IMR-90 (cell line): Measurements from ENCODE around the gene ANKRD44. TPM values are rescaled to one million over a fixed set of nuclear protein-coding genes. Genes with fewer than 3 reads are reported as not detected.

Experiments used
- ATAC-seq: fragments of 200-7000 bp; cut with Tn5 transposase; 2 replicates; pipeline ENCODE4 v1.9.1; 2020; ENCODE audit warnings: low read depth, mild to moderate bottlenecking, moderate library complexity
- BruUV-seq: library from RNA; stranded (reverse); fragments of 400-500 nt; replicated peaks from 2 replicates; lab custom pipeline; 2021; lab: Mats Ljungman, UMichigan
- CTCF ChIA-PET: fragments of 300-600 bp; formaldehyde crosslinking; extraction: SDS; loops from one replicate; lab custom pipeline; 2021; ENCODE audit warnings: antibody characterized with exemption; lab: Yijun Ruan, JAX
- POLR2A ChIA-PET: fragments of 300-600 bp; sonication (Branson Sonifier 250); formaldehyde crosslinking; loops from one replicate; lab custom pipeline; 2022; ENCODE audit warnings: antibody characterized with exemption; ENCODE audit not compliant: unreplicated experiment; lab: Charles Lee
- DNase-seq: peaks from one replicate; pipeline ENCODE4 v3.0.0; 2013
- H2AFZ ChIP-seq: replicated peaks from 2 replicates; pipeline ENCODE3; 2013; ENCODE audit warnings: low read length, mild to moderate bottlenecking; ENCODE audit not compliant: poor library complexity
- H2AK5ac ChIP-seq: 2 replicates; pipeline ENCODE4 v1.6.1; 2013; ENCODE audit warnings: low read depth, low read length, inconsistent platforms
- H2AK9ac ChIP-seq: replicated peaks from 2 replicates; pipeline ENCODE3; 2013; ENCODE audit warnings: mild to moderate bottlenecking, low read depth, low read length, moderate library complexity; ENCODE audit not compliant: poor library complexity
- H2BK120ac ChIP-seq: 2 replicates; pipeline ENCODE4 v1.6.1; 2013; ENCODE audit warnings: low read depth, low read length, inconsistent platforms
- H2BK15ac ChIP-seq: 3 replicates; pipeline ENCODE4 v1.6.1; 2013; ENCODE audit warnings: low read depth, low read length, inconsistent platforms
- H2BK20ac ChIP-seq: 2 replicates; pipeline ENCODE4 v1.6.1; 2013; ENCODE audit warnings: low read depth, mild to moderate bottlenecking, inconsistent platforms, low read length, moderate library complexity
- H2BK5ac ChIP-seq: 2 replicates; pipeline ENCODE4 v1.6.1; 2013; ENCODE audit warnings: mild to moderate bottlenecking, low read depth, low read length, inconsistent platforms; ENCODE audit not compliant: poor library complexity, severe bottlenecking
- H3K14ac ChIP-seq: replicated peaks from 2 replicates; pipeline ENCODE4 v1.6.1; 2013; ENCODE audit warnings: low read depth, low read length, inconsistent platforms
- H3K18ac ChIP-seq: 2 replicates; pipeline ENCODE4 v1.6.1; 2013; ENCODE audit warnings: low read depth, low read length, control low read depth
- H3K23ac ChIP-seq: 2 replicates; pipeline ENCODE4 v1.6.1; 2013; ENCODE audit warnings: low read depth, low read length, inconsistent platforms
- H3K27ac ChIP-seq: 2 replicates; pipeline ENCODE4 v1.5.1; 2013; ENCODE audit warnings: mild to moderate bottlenecking, control low read depth, low read length; ENCODE audit not compliant: insufficient read depth
- H3K27me3 ChIP-seq: 2 replicates; pipeline ENCODE4 v1.6.1; 2013; ENCODE audit warnings: low read length; ENCODE audit not compliant: control insufficient read depth, insufficient read depth
- H3K36me3 ChIP-seq: 2 replicates; pipeline ENCODE4 v1.6.1; 2013; ENCODE audit warnings: low read length, mixed read lengths; ENCODE audit not compliant: control insufficient read depth, insufficient read depth
- H3K4ac ChIP-seq: 2 replicates; pipeline ENCODE4 v1.6.1; 2013; ENCODE audit warnings: low read depth, low read length, inconsistent platforms
- H3K4me1 ChIP-seq: 2 replicates; pipeline ENCODE4 v1.6.1; 2013; ENCODE audit warnings: low read length, mixed read lengths; ENCODE audit not compliant: control insufficient read depth, insufficient read depth
- H3K4me2 ChIP-seq: 2 replicates; pipeline ENCODE4 v1.6.1; 2013; ENCODE audit warnings: low read depth, mild to moderate bottlenecking, control low read depth, low read length, moderate library complexity
- H3K4me3 ChIP-seq: 2 replicates; pipeline ENCODE4 v1.5.1; 2013; ENCODE audit warnings: low read depth, mild to moderate bottlenecking, control low read depth, low read length, moderate library complexity; ENCODE audit not compliant: insufficient read depth
- H3K56ac ChIP-seq: 2 replicates; pipeline ENCODE4 v1.6.1; 2013; ENCODE audit warnings: low read length, inconsistent platforms; ENCODE audit not compliant: insufficient read depth; ENCODE audit errors: extremely low read depth
- H3K79me1 ChIP-seq, 2 experiments: 2 replicates each; pipeline ENCODE4 v1.6.1; 2013; ENCODE audit warnings: low read length in 2 of 2, inconsistent platforms in 1 of 2, low read depth in 1 of 2
- H3K9ac ChIP-seq: 2 replicates; pipeline ENCODE4 v1.6.1; 2013; ENCODE audit warnings: low read depth, low read length, control low read depth
- H3K9me1 ChIP-seq: 2 replicates; pipeline ENCODE4 v1.6.1; 2013; ENCODE audit warnings: low read length, inconsistent platforms; ENCODE audit not compliant: insufficient read depth
- H3K9me3 ChIP-seq: 2 replicates; pipeline ENCODE4 v1.6.1; 2013; ENCODE audit warnings: low read length; ENCODE audit not compliant: control insufficient read depth, insufficient read depth
- H4K20me1 ChIP-seq: 2 replicates; pipeline ENCODE4 v1.6.1; 2013; ENCODE audit warnings: low read length, inconsistent platforms; ENCODE audit not compliant: insufficient read depth
- H4K5ac ChIP-seq: 2 replicates; pipeline ENCODE4 v1.6.1; 2013; ENCODE audit warnings: mild to moderate bottlenecking, low read depth, low read length, control low read depth
- H4K8ac ChIP-seq, 2 experiments: 2 replicates each; pipeline ENCODE4 v1.6.1; 2013; ENCODE audit warnings: low read depth in 2 of 2, low read length in 2 of 2, control low read depth in 1 of 2, inconsistent platforms in 1 of 2
- H4K91ac ChIP-seq: 2 replicates; pipeline ENCODE4 v1.6.1; 2013; ENCODE audit warnings: low read depth, low read length, inconsistent platforms; ENCODE audit not compliant: insufficient read depth
- BHLHE40 ChIP-seq: fragments of 150-350 bp; IDR thresholded peaks from 2 replicates; pipeline ENCODE4 v1.6.1; 2016; ENCODE audit warnings: mild to moderate bottlenecking, low read depth, low read length
- CEBPB ChIP-seq: IDR thresholded peaks from 2 replicates; pipeline ENCODE4 v1.6.1; 2012; ENCODE audit warnings: low read depth, low read length, improper control_type of control experiment
- CHD1 ChIP-seq: IDR thresholded peaks from 2 replicates; pipeline ENCODE4 v1.6.1; 2012; ENCODE audit warnings: low read depth, low read length, improper control_type of control experiment
- CTCF ChIP-seq: conservative IDR thresholded peaks from 2 replicates; pipeline ENCODE4 v1.5.1; 2012; ENCODE audit warnings: mild to moderate bottlenecking, low read depth, low read length, improper control_type of control experiment
- ELK1 ChIP-seq: fragments of 150-350 bp; IDR thresholded peaks from 2 replicates; pipeline ENCODE4 v1.6.1; 2016; ENCODE audit warnings: low read depth, mild to moderate bottlenecking, low read length, moderate library complexity, borderline replicate concordance
- FOS ChIP-seq: fragments of 150-350 bp; IDR thresholded peaks from 2 replicates; pipeline ENCODE4 v1.6.1; 2016; ENCODE audit warnings: low read depth, low read length
- MXI1 ChIP-seq: IDR thresholded peaks from 2 replicates; pipeline ENCODE4 v1.6.1; 2012; ENCODE audit warnings: low read depth, mild to moderate bottlenecking, low read length, moderate library complexity, borderline replicate concordance
- RAD21 ChIP-seq: IDR thresholded peaks from 2 replicates; pipeline ENCODE4 v1.6.1; 2012; ENCODE audit warnings: low read length, improper control_type of control experiment
- RCOR1 ChIP-seq: IDR thresholded peaks from 2 replicates; pipeline ENCODE4 v1.6.1; 2012; ENCODE audit warnings: mild to moderate bottlenecking, low read length, improper control_type of control experiment; ENCODE audit not compliant: insufficient replicate concordance
- SMC3 ChIP-seq: fragments of 150-350 bp; IDR thresholded peaks from 2 replicates; pipeline ENCODE4 v1.6.1; 2016; ENCODE audit warnings: low read depth, mild to moderate bottlenecking, antibody characterized with exemption, low read length, moderate library complexity
- WGBS, 2 experiments: methylation state at CpG; one replicate each; pipeline versions ENCODE4 v1.1.5 to v1.1.7; 2013; ENCODE audit warnings: missing lambda C conversion rate in 2 of 2; ENCODE audit not compliant: insufficient read length in 1 of 2; ENCODE audit errors: extremely low coverage in 2 of 2; 5-methylcytosine and 5-hydroxymethylcytosine counted together
- dilution Hi-C: fragments of 300-500 bp; cut with HindIII; formaldehyde crosslinking; loops from one replicate; pipeline ENCODE4 v1.14.3; 2018; ENCODE audit warnings: low sequenced_read_pairs; ENCODE audit not compliant: unreplicated experiment
- in situ Hi-C: fragments of 300-500 bp; cut with MboI; formaldehyde crosslinking; loops from 3 replicates; pipeline ENCODE4 v1.14.3; 2019; ENCODE audit warnings: low sequenced_read_pairs, inconsistent platforms, mixed read lengths
- intact Hi-C: fragments of 100-400 bp; cut with micrococcal nuclease; formaldehyde crosslinking; loops from 2 replicates; pipeline ENCODE4 v1.10.0; 2022
- polyA plus RNA-seq, 3 experiments: library from polyadenylated mRNA; depleted of rRNA; stranded (reverse); fragments of >200 nt; gene quantifications; 2 replicates each; pipeline ENCODE4 v1.2.3, GENCODE V29; 2012; ENCODE audit warnings: low replicate concordance in 1 of 3
- total RNA-seq: library from RNA; depleted of rRNA; stranded (reverse); fragments of >200 nt; gene quantifications from 2 replicates; pipeline ENCODE4 v1.2.3, GENCODE V29; 2012

ANKRD44 gene
- total and polyA plus RNA-seq, 2 of the 4 experiments (the other 2 are of a cell fraction) = 5.2 to 15.6 TPM

- Histone ChIP-seq H3K36me3 (no peaks in the 10 kb centered on the region), H3K4me2 (no peak overlapping the region), H3K4me1 (no peaks in the 10 kb centered on the region), H2BK20ac (no peak overlapping the region), H2BK5ac (no peak overlapping the region), H3K27ac (no peak overlapping the region), H3K4me3 (no peak overlapping the region), H4K20me1 (no peaks in the 10 kb centered on the region), H2BK120ac (no peak overlapping the region), H3K9ac (no peak overlapping the region), H3K9me3 (no peaks in the 10 kb centered on the region), H3K79me1 (no peaks in the 10 kb centered on the region), H2AFZ (no peak overlapping the region), H4K5ac (no peak overlapping the region), H2AK9ac (no peak overlapping the region), H2BK15ac (no peak overlapping the region), H3K18ac (no peak overlapping the region), H4K91ac (no peak overlapping the region), H3K14ac (no peak overlapping the region), H3K9me1 (no peaks in the 10 kb centered on the region), H3K56ac (no peak overlapping the region), H3K27me3 (no peaks in the 10 kb centered on the region), H3K4ac (no peak overlapping the region), H3K23ac (no peak overlapping the region), H2AK5ac (no peak overlapping the region), H4K8ac (no peak overlapping the region)
- ATAC-seq = no peak
- ChIA-PET CTCF (interaction anchor here (1.6 kb wide), 1 partner anchor 11 kb away, joined by 4 read pairs; no protein-coding TSS in a partner anchor), POLR2A (no interaction called here)
- intact Hi-C loops (no loop called here), dilution Hi-C loops (no loop called here), in situ Hi-C loops (no loop called here)
- no peak for DNase-seq
- TF ChIP-seq RAD21 (no peak), MXI1 (no peak), FOS (no peak), CHD1 (no peak), CEBPB (no peak), BHLHE40 (no peak), RCOR1 (no peak), SMC3 (no peak), ELK1 (no peak), CTCF (no peak)
- WGBS, 2 experiments = no CpG with 5 or more reads among the region's 2 CpGs
- BruUV-seq = no TSS peak
Measured at GRCh38 chr2:196959281-196959680, 351.3 kb downstream of the ANKRD44 start.
